ENCODE data around the gene MSLN.

DNA sequence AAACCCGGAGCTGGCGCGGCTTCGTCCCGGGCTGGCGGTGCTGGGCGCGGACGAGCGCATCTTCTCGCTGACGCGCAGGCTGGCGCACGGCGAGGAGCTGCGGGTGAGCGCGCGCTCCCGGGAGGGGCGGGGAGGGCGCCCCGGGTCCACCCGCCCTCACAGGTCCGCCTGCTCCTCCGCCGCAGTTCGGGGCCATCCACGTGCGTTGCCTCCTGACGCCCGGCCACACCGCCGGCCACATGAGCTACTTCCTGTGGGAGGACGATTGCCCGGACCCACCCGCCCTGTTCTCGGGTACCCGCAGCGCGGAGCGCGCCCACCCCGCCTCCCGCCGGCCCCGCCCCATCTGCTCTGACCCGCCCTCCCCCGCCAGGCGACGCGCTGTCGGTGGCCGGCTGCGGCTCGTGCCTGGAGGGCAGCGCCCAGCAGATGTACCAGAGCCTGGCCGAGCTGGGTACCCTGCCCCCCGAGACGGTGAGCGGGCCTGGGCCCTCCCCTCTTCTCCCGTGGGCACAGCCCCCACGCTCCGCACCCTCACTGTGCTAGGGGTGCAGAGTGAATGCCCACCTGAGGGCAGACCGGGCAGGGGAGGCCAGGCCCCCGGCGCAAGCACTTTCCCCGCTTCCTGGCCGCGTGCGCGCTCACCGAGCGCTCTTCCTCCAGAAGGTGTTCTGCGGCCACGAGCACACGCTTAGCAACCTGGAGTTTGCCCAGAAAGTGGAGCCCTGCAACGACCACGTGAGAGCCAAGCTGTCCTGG is 32.2 kb upstream of the MSLN start:
- no peak for TF ChIP-seq POLR2A (IDR thresholded peaks at IDR 0.05)
- TF ChIP-seq, protein P1, sequence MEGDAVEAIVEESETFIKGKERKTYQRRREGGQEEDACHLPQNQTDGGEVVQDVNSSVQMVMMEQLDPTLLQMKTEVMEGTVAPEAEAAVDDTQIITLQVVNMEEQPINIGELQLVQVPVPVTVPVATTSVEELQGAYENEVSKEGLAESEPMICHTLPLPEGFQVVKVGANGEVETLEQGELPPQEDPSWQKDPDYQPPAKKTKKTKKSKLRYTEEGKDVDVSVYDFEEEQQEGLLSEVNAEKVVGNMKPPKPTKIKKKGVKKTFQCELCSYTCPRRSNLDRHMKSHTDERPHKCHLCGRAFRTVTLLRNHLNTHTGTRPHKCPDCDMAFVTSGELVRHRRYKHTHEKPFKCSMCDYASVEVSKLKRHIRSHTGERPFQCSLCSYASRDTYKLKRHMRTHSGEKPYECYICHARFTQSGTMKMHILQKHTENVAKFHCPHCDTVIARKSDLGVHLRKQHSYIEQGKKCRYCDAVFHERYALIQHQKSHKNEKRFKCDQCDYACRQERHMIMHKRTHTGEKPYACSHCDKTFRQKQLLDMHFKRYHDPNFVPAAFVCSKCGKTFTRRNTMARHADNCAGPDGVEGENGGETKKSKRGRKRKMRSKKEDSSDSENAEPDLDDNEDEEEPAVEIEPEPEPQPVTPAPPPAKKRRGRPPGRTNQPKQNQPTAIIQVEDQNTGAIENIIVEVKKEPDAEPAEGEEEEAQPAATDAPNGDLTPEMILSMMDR (IDR thresholded peaks at IDR 0.05) = no peak
- no peak for TF ChIP-seq POLR2AphosphoS5 (IDR thresholded peaks at IDR 0.05)
- no peak for TF ChIP-seq EP300 (IDR thresholded peaks at IDR 0.05)
